Measurements from ENCODE around the gene WDR46.
A peak's percentile ranks its signal among the peaks of the same experiment; 100 is the strongest.

WDR46 gene

GRCh38 chr6:33288921-33289783 lies at the start of gene WDR46, which contains the start of gene PFDN6:
TSS of gene WDR46 (minus strand) at chr6:33289239. CDS start at chr6:33289170, 69 bp downstream.
TSS of gene PFDN6 (plus strand) at chr6:33289601. CDS start at chr6:33289857, 256 bp downstream.
- TF ChIP-seq CTCF (IDR thresholded peaks at IDR 0.05; ENCODE audit: insufficient read depth, missing control alignments) = no peak
- FAIRE-seq (no peak), DNase-seq (ENCODE audit: insufficient read length, low spot score) (peak; percentile 98)

- no peak for TF ChIP-seq CTCF (IDR thresholded peaks at IDR 0.05; ENCODE audit: insufficient read depth, missing control alignments)
- FAIRE-seq (no peak), DNase-seq (ENCODE audit: insufficient read length, low spot score) (no peak)
Measured at GRCh38 chr6:33336495-33336894, 47.5 kb upstream of the WDR46 start.

GRCh38 chr6:33335916-33336315 lies 46.9 kb upstream of the WDR46 start:
- no peak for TF ChIP-seq CTCF (IDR thresholded peaks at IDR 0.05; ENCODE audit: insufficient read depth, missing control alignments)
- no peak for DNase-seq (ENCODE audit: insufficient read length, low spot score)
- no peak for FAIRE-seq

- no peak for DNase-seq (ENCODE audit: insufficient read length, low spot score)
- no peak for TF ChIP-seq CTCF (IDR thresholded peaks at IDR 0.05; ENCODE audit: insufficient read depth, missing control alignments)
- FAIRE-seq = no peak
Measured at GRCh38 chr6:33333666-33334065, 44.6 kb upstream of the WDR46 start.

- TF ChIP-seq CTCF (IDR thresholded peaks at IDR 0.05; ENCODE audit: insufficient read depth, missing control alignments) = no peak
- FAIRE-seq (no peak), DNase-seq (ENCODE audit: insufficient read length, low spot score) (no peak)
Measured at GRCh38 chr6:33330736-33331135, 41.7 kb upstream of the WDR46 start.

- no peak for FAIRE-seq
- TF ChIP-seq CTCF (IDR thresholded peaks at IDR 0.05; ENCODE audit: insufficient read depth, missing control alignments) = no peak
Measured at GRCh38 chr6:33329058-33329457, 40.0 kb upstream of the WDR46 start.

GRCh38 chr6:33324125-33324524 lies 35.1 kb upstream of the WDR46 start:
- FAIRE-seq (no peak), DNase-seq (ENCODE audit: insufficient read length, low spot score) (no peak)
- no peak for TF ChIP-seq CTCF (IDR thresholded peaks at IDR 0.05; ENCODE audit: insufficient read depth, missing control alignments)

More at GRCh38 chr6:33329058-33329457, 40.0 kb upstream of the WDR46 start:
- peak; percentile 64 for DNase-seq (ENCODE audit: insufficient read length, low spot score)

Measured in D721Med (cell line).